ENCODE results near the gene CLDN18.

- no peak for TF ChIP-seq CTCF (IDR thresholded peaks at IDR 0.05)
- TF ChIP-seq EZH2 (IDR thresholded peaks at IDR 0.05; ENCODE audit: borderline replicate concordance, insufficient read depth, low read depth, low read length, poor library complexity, severe bottlenecking), result no peak
Observed at GRCh38 chr3:138010273-138010590, 267 bp downstream of the CLDN18 start.

Data from B cell (primary cell).